KBM-7 (cell line): ENCODE measurements around the gene PHAF1.
A peak's percentile ranks its signal among the peaks of the same experiment; 100 is the strongest.
"Not testable (repeated sequence)": the region's sequence is repeated elsewhere in the genome, so short reads cannot be mapped to it uniquely, and the experiment has no call there.

Experiments
- DNase-seq: peaks from one replicate; pipeline ENCODE4 v3.0.0-alpha.2; 2015
- in situ Hi-C: fragments of 300-500 bp; cut with MboI; formaldehyde crosslinking; loops from 2 replicates; pipeline ENCODE4 v1.14.3; 2020; ENCODE audit warnings: low sequenced_read_pairs, low pct_unique_long_range_greater_than_20kb, mixed read lengths

The PHAF1 gene

GRCh38 chr16:67101311-67102082, 8.2 kb upstream of the PHAF1 start:
- in situ Hi-C loops, result no loop called here
- DNase-seq, result no peak

DNA sequence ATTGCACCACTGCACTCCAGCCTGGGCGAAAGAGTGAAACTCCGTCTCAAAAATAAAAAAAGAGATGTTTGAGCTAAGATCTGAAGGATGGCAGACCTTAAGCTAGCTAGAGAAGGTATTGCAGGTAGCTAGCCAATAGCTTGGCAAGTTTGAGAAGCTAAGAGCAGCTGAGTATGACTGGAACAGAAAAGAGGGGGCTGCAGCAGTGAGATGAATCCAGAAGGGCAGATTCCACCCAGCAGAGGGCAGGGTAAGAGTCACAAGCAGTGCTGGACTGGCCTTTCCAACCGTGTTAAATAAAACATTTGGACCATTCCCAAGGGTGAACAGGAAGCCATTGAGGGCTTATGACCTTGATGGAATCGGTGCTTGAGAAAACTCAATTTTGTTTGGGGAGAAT, 5.7 kb upstream of the PHAF1 start:
- peak; percentile 33 for DNase-seq

GRCh38 chr16:67104845-67105244, 4.9 kb upstream of the PHAF1 start:
- in situ Hi-C loops, result no loop called here
- DNase-seq, result no peak

More for the DNA sequence above, 5.7 kb upstream of the PHAF1 start:
- in situ Hi-C loops, result no loop called here

GRCh38 chr16:67105246-67105645, 4.5 kb upstream of the PHAF1 start:
- peak; percentile 42 for DNase-seq
- in situ Hi-C loops, result no loop called here

- in situ Hi-C loops, result no loop called here
- DNase-seq, result no peak
These were observed 3.9 kb upstream of the PHAF1 start for GRCh38 chr16:67105881-67106280.

- in situ Hi-C loops, result no loop called here
- DNase-seq, result no peak
These were observed 1.3 kb upstream of the PHAF1 start for GRCh38 chr16:67108489-67108888.

DNA sequence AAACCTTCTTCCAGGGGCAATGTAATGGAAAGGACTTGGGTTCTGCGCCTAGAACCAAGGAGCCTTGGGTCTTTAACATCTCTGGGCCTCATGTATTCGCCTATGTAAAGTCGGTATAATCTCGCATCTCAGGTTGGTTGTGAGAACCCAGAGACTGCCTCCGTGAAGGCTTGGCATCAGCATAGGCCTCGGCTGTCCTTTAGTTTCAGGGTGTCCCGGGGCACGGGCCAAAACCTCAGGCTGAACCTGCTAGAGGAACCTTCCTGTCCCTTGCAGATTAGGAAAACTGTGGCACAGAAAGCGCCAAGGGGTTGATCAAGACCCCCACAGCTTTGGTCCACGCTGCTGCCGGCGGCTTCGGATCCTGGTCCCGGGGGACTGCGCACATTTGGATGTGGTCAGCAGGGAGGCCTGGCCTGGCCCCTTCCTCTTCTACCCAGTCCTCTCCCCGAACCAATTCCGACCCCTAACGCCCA, 772 bp upstream of the PHAF1 start:
- no peak for DNase-seq
- in situ Hi-C loops, result no loop called here

- DNase-seq, result peak; percentile 35
- in situ Hi-C loops, result no loop called here
These were observed 2.3 kb downstream of the PHAF1 start for GRCh38 chr16:67111951-67112444.

DNA sequence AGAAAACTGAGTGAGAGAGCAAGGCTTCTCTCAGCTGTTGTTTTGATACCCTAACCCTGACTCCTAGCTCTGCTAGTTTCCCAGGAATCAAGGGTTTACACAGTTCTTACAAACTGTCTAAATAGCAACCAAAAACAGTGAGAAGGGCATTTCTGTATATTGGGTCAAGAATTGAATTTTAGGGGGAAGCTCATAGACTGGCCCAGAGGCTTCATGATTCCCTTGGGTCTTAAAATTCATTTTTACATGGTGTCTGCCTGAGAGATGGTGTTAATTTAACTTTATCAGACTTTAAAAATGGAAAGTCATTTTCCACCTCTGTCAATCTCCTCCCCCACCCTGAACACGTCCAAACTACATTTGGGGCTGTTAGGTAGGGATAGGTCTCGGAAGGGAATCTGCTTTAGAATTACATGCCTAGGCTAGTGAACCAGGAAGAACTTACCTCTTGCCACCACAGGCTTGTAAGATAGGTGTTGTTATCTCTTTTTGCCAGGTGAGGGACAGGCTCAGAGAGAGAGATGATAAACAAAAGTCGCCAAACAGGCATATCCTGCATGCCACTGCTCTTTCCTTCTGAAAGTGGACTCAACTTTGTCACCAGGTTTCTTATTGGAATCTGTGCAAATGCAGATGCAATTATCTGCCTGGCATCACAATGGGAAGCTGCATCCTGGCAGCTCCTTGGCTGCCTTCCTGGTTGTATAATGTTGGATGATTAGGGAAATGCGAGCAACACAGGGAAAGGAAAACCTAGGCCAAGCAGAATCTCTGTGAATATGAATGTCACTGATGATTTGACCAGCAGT, 3.1 kb downstream of the PHAF1 start:
- no peak for DNase-seq
- in situ Hi-C loops, result no loop called here

- in situ Hi-C loops, result no loop called here
- no peak for DNase-seq
These were observed 5.1 kb downstream of the PHAF1 start for GRCh38 chr16:67114793-67115192.

DNA sequence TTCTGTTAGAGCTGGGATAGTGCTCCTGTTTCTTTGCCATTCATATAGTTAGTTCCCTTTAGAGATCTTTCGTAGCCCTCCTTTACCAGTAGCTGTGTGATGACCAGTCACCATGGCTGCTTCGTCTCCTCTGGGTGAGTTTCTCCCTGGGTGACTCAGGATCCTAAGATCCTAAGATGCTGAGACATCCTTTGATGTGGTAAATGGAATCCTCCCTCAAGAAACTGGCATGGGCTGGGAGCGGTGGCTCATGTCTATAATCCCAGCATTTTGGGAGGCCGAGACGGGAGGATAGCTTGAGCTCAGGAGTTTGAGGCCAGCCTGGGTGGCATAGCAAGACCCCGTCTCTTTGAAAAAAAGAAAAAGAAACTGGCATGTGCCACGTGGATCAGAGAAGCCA, 5.9 kb downstream of the PHAF1 start:
- no peak for DNase-seq
- in situ Hi-C loops, result no loop called here

DNA sequence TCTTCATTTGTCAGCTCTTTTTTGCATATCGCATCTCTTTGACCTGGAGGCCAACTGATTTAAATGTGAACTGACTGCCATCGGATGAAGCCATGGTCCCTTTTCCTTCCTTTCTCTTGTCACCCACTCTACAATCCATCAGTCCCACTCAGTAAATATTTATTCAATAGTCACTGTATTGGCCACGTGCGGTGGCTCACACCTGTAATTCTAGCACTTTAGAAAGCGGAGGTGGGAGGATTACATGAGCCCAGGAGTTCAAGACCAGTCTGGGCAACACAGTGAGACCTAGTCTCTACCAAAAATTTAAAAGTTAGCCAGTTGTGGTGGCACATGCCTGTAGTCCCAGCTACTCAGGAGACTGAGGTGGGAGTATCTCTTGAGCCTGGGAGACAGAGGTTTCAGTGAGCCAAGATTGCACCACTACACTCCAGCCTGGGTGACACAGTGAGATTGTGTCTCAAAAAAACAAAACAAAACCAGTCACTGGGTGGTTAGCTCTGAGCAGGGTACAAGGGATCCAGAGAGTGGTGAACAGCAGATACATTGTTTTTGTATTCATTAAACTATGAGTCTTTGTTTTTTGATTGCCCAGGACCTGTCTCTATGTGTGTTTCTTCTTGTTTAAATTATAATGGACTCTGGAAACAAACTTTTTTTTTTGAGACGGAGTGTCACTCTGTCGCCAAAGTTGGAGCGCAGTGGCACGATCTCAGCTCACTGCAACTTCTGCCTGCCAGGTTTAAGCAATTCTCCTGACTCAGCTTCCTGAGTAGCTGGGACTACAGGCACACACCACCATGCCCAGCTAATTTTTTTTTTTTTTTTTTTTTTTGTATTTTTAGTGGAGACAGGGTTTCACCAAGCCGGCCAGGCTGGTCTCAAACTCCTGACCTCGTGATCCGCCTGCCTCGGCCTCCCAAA, 6.9 kb downstream of the PHAF1 start:
- no peak for DNase-seq
- in situ Hi-C loops, result no loop called here

GRCh38 chr16:67117716-67118115, 8.0 kb downstream of the PHAF1 start:
- in situ Hi-C loops, result no loop called here
- DNase-seq, result no peak

DNA sequence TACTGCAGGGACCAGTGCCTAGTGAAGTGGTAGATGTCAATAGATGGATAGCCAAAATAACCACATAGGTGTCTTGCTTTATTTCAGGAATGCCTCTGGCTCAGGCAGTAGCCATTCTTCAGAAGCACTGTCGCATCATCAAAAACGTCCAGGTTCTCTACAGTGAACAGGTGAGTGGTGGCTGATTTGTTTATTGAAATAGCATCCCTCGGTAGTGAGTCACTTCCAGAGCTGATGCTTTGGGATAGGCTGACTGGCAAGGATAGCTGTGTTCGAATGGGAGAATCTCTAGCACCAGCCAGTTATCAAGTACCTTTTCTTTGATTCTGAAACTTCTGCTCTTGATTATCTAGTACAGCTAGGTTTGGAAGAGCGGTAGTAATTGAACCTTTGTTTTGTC, 10.3 kb downstream of the PHAF1 start:
- in situ Hi-C loops, result no loop called here
- no peak for DNase-seq

DNA sequence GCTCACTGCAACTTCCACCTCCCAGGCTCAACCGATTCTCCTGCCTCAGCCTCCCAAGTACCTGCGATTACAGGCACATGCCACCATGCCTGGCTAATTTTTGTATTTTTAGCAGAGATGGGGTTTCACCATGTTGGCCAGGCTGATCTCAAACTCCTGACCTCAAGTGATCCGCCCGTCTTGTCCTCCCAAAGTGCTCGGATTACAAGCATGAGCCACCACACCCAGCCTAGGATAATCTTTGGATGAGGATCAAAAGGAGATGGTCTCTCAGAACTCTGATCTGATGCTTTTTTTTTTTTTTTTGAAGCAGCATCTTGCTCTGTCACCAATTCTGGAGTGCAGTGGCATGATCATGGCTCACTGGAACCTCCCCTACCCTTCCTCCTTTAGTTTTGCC, 13.1 kb downstream of the PHAF1 start:
- in situ Hi-C loops, DNase-seq: not testable (repeated sequence)

DNA sequence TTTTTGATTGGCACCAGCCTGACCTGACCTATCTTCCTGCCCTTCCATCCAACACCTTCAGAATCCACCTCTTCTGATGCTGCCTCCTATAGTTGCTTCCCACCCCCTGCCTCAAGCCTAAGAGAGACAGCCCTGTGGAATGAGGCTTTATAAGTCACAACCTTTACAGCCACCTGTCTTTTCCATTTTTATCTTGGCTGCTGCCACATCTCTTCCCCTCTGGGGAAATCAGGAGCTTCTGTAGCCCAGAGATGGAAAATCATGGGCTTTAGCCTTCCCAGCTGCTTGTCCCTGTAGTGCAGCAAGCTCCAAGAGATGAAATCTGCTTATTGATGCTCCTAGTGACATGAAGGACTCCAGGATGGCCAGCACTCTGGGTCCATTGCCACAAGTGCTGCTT, 18.7 kb downstream of the PHAF1 start:
- in situ Hi-C loops, result no loop called here
- DNase-seq, result no peak

DNA sequence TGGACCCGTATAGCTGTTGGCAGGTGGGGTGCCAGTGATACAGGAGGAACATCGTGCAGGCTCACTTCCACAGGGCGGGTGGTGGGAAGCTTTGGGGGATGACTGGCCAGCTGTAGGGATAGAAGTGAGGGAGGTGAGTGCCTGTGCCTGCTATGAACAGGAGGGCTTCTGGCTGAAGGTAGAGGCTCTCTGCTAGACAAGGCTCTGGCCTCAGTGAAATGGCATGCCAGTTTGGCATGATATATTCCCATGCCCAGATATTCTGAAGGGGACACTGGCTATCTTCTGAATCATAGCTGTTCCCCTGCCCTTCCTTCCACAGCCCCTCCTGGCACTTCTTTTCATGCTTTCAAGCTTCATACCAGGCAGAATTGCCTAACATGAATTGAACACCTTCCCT, 19.1 kb downstream of the PHAF1 start:
- DNase-seq, result no peak
- in situ Hi-C loops, result no loop called here

- in situ Hi-C loops, result no loop called here
- DNase-seq, result no peak
These were observed 19.7 kb downstream of the PHAF1 start for GRCh38 chr16:67129422-67129821.

- DNase-seq, result no peak
- in situ Hi-C loops, result no loop called here
These were observed 27.9 kb downstream of the PHAF1 start for GRCh38 chr16:67137605-67138004.
